GM21529 (cell line): Measurements from ENCODE around the gene LEMD2.

ENCODE experiments used
- ATAC-seq: cut with Tn5 transposase; IDR thresholded peaks from one replicate; pipeline ENCODE4 v1.9.1; 2021; ENCODE audit not compliant: unreplicated experiment

Gene LEMD2

DNA sequence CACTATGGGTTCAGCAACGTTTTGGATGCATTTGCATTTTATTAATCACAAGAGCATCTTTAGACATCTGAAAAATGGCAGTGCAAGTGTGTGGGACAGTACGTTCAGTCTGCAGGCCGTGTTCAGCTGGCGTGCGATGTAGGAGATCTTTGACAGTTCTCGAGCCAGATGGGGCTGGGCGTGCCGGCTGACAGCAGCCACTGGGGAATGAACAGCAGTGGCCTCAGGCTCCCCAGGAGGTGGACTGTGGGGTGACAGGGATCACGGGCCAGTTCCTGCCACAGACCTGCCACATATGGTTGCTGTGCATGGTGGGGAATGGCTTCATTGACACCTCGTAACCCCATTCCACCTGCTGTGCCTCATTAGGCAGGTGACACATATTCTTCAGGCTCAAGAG, 31.3 kb upstream of the LEMD2 start:
- ATAC-seq = no peak

- ATAC-seq = no peak
Measured at GRCh38 chr6:33819021-33819420, 30.1 kb upstream of the LEMD2 start.

DNA sequence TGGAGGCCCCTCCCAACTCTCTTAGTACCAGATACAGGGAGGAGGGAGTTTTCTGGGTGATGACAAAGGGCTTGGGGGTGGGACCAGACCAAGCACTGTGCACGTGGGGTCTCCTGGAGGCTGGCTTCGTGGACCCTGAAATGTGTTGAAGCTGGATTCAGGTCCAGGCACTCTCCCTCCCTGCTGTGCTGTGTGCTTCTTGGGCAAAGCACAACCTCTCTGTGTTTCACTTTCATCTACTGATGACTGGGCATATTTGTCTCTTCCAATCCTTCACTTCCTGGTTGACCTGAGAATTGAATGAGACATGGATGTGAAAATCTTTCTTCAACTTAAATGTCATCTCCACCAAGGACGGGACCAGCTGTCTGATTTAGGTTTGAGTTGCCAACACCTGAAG, 29.4 kb upstream of the LEMD2 start:
- ATAC-seq = no peak

DNA sequence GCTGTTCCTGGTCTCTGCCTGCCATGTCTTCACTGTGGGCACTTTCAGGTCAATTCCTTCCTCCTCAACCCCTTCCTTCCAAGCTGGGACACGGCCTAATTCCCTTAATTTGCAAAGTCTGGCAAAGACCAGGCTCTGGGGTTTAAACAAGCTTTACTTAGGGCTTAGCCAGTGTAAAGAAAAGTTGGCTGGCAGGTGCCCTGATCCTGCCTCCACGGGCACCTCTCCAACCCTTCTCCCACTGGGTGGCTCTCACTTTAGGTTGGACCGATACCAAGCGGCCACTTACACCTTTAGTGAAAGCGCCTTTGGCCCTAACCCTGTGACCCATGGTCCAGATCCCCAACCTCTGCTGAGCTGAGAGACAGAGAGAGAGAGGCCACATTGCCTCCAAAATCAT, 28.6 kb upstream of the LEMD2 start:
- no peak for ATAC-seq

DNA sequence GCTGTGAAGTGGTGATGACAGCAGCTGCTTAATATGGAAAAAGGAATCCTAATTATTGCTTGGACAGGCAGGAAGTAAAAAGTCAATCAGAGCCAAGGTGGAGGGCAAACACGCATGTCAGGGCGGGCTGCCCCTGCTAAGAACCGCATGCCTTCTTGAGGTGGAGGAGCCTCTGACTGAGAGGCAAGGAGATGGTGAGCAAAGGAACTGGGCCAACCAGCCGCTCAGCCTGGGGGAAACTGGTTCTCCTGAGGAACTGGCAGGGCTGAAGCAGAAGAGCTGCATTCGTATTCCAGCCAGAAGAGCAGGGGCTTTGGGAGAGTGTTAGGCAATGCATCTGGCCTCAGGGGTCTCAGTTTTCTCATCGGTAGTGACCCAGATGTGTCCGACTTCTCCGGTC, 28.0 kb upstream of the LEMD2 start:
- no peak for ATAC-seq

DNA sequence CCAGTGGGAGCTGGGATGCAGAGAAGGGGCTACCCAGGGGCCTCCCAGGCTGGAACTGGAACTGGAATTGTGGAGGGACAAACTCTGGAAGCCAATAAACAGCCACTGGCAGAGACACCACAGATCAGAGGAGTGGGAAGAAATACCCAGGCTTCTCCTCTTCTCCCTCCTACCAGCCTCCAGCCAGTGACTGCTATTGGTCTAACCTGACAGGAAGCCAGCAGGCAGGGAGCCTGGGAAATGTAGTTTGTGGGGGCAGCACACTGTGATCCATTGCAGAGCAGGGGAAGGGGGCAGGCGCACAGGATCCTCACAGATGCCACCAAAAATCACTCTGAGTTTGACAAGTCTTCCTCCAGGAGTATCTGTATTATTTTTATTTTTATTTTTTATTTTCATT, 26.9 kb upstream of the LEMD2 start:
- ATAC-seq = no peak

GRCh38 chr6:33813990-33814985, 25.4 kb upstream of the LEMD2 start:
- ATAC-seq = no peak

- no peak for ATAC-seq
Measured at GRCh38 chr6:33813246-33813904, 24.4 kb upstream of the LEMD2 start.

DNA sequence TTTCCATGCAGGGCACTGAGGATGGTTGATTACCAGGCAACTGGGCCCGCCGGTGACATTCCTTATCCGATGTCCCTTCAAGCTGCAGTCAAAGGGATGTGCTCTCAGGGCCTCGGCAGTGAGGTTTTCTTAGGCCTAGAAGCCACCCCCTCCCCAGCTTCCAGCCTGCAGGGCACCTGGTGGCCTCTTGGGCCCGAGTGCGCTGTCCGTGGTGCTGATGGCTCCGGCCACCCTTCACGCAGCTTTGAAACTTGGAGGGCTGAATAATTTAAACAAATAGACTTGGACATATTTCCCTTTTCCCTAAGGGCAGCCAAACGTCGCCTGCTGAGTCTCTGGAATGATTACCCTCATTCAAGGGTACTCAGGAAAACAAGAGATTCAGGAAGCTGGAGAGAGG, 23.7 kb upstream of the LEMD2 start:
- ATAC-seq = no peak

DNA sequence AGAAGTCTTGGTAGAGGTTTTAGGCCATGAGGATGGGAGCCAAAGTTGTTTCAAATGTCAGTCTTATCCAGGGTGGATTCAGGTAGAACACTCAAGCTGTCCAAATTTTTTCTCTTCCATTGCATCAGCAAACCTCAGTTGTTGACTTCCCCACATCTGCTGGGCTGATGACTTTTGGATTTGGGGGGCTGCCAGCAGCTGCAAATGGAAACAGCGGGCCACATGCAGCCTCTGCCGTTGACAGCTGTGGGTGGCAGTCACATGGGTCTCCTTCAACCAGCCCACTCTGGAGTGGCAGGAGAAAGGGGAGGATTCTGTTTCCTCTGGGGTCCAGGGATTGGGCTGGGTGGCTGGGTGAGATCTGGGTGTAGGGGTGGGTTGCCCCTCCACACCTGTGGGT, 20.7 kb upstream of the LEMD2 start:
- no peak for ATAC-seq

DNA sequence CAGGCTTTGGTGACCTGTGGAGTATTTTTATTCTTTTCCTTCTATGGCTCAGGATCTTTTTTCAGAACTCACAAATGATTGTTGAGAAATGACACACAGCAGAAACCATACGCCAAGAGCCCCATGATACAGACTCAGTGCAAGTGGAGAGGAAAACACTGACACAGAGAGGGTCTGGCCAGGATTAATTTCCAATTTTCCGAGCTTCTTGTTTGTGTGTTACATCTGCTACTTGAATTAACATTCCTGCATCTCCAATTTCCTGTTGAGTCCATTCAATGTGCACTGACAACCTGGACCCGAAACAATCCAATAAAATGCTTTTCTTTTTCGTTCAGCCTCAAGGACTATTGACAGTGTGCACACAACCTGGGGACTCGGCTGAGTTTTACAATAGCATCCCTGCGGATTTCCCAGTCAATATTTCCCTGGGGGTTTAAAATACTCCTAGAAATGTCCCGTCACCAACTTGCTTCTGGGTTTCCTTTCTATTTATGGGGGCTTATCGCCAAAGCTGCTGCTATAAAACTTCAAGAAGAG, 19.8 kb upstream of the LEMD2 start:
- no peak for ATAC-seq

DNA sequence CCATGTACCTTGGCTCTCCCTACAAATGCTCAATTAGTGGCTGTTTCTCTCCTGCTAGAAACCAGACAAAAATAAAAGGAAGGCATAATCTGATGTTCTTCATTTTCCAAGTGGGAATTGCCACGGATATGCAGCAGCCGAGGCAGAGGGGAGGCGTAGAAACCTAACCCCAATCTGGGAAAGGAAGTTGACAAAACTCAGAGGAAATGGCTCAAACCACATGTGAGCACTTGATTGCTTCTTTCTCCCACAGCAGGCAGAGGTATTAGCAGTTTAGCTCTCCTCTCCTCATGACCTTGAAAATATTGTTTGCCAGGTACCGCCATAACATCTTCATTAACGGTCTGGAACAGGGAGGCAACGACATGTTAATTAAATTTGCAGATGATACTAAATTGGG, 18.7 kb upstream of the LEMD2 start:
- ATAC-seq = no peak

GRCh38 chr6:33806841-33807240, 17.9 kb upstream of the LEMD2 start:
- ATAC-seq = no peak

DNA sequence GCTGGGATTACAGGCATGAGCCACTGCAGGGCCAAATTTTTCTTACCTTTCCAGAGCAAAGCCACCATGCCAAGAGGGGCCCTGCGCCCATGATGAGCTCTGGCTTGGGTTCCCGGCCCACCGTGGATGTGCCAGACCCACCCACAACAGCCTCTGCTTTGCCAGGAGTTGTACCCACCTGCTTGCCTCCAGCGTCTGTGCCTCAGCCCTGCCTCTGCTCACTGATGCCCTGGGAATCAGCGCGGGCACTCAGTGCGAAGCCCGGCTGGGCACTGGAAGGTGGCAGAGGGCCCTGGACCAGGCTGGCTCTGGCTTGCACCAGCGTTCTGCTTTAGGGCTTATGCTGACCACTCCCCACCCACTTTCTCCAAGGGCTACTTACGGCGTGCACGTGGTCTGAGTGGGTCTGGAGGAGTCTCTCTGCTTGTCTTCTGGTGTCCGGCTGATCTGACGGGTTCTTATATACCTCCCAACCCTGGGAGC, 14.7 kb upstream of the LEMD2 start, which contains the start of gene MLN:
TSS of gene MLN (minus strand) at position 433 of the 483 bp plus-strand sequence. CDS start 2,840 bp downstream, outside the sequence.
- ATAC-seq = no peak

DNA sequence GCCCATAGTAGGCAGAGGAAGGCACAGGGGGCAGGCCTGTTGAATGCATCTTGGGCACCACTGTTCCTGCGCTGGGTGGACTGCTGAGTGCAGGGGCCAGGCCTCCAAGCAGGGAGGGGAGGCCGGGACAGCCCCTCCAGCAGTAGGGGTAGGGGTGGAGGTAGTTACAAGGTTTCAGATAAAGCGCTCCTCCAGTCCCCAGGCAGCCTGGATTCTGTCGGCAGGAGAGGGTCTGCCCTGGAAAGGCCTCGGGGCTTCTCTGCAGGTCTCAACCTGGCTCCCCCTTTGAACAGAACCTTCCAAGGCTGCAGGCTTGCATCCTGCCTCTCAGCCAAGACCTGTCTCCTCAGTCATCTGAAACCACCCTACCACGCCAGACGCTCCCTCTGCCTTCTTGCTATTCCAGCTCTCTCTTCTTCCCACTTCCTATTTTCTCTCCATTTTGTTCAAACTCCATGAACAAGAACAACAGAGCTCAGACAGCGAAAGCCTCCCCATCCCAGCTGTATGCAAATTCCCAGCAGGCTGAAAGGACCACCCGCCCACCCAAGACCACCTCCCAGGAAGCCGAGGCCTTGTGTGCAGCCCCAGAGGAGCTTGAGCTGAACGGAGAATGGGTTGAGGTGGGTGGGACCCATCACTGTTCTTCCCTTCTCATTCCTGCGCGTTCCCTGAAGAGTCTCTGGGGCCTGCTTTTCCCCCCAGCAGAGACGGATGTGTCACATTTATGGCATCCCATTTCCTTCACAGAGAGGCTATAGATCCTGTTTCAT, 13.4 kb upstream of the LEMD2 start:
- ATAC-seq = no peak

GRCh38 chr6:33801611-33802010, 12.7 kb upstream of the LEMD2 start:
- ATAC-seq = no peak

GRCh38 chr6:33800248-33800969, 11.5 kb upstream of the LEMD2 start:
- no peak for ATAC-seq

DNA sequence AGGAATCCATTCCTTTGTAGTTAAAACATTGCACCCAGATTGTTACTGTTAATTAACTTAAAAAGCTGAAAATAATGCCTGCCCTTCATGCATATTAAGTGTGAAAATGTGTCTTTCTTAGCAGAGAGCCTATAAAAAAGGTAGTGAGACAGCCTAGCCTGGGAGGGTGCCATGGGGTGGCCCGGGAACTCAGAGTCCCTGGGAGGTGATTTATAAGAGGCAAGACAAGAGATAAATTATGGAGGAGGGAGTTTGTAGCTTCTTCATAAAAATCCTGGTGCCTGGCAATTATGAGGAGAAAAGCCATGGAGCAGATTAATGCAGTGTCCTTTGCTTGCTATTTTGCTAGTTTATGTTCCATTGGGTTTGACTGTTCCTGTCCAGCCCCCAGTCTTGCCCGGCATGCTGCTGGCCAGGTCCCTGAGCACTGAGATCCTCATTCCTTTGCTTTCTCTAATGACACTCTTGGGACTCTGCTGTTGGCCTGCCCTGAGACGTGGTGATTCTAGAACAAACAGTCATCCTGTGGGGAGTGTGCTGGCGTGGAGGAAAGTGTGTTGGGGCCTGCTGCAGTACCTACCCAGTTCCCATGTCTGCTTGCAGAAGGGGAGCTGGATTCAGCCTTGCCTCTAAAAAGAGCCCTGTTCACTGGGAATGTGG, 10.7 kb upstream of the LEMD2 start:
- ATAC-seq = no peak

DNA sequence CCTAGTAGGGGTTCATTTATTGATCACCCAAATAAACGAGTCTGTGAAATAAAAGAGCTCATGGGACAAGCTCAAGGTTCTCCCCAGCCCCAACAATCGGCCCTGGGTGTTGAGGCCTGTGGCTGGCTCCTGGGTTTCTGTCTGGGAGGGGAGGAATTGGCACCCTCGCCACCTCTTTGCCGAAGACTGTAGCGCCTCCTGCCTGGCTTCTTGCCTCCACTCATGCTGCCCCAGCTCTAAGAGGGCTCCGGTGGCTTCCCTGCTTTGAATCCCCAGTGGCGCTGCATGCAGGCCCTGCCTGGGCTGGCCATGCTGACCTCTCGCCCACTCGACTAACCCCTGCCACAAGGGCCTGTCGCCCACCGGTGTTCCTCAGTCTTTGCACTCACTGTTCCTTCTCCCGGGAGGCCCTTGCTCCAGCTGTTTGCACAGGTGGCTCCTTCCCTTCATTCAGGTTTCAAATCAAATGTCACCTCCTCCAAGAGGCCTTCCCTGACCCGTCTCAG, 9.5 kb upstream of the LEMD2 start:
- ATAC-seq = no peak
